ENCODE results near the gene TMEM250. TPM values are rescaled to one million over a fixed set of nuclear protein-coding genes. Genes with fewer than 3 reads are reported as not detected.

The TMEM250 gene, protein sequence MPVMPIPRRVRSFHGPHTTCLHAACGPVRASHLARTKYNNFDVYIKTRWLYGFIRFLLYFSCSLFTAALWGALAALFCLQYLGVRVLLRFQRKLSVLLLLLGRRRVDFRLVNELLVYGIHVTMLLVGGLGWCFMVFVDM
- total RNA-seq (10 to 100 TPM; 23.3 to 31.3 (median 25.8) TPM), polyA plus RNA-seq (10 to 100 TPM; 10.7 to 28.9 (median 14.8) TPM)
- long read RNA-seq, donor 1, transcript TMEM250-201 (2 exons, 2,823 nt), result major isoform, 10 of 11 reads
- long read RNA-seq, donor 1, partial matches to known transcripts, result 0 of 11 reads
- long read RNA-seq, donor 1, other reads (novel, unspliced or antisense), result 0 of 11 reads
- long read RNA-seq, donor 2, transcript TMEM250-201 (2 exons, 2,823 nt), result major isoform, 8 of 8 reads
- long read RNA-seq, donor 2, partial matches to known transcripts, result 0 of 8 reads
- long read RNA-seq, donor 2, other reads (novel, unspliced or antisense), result 0 of 8 reads

DNA sequence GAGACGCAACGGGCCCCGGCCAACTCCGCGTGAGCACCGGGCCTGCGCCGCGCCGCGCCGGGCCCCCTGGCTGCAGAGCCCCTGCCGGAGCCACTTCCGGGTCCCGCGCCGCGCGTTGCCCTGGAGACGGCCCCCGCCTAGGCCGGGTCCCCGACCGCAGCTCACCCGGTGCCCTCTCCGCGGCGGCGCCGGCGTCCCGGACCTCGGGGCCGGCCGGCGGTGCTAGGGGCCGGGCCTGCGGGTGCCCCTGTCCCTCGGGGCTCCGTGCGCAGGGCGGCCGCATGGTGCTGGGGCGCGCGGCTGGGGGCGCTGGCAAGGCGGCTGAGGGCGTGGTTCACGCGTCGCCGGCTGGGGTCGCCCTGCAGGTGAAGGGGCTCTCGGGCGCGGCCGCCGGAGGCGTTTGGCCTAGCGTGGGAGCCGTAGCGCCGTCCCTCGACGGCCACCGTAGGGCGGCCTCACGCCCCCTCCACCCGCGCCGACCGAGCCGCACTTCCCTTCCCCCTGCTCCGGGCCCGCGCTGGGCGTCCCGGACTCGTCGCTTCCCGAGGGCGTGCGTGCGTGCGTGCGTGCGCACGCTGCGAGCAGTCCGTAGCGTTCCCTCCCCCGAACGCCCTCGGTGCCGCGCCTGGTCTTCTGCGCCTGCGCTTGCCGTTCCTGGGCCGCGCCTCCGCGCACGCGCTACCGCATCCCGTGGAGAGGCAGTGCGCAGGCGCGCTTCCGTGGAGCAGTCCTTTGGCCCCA is at the start of gene TMEM250:
TMEM250 (minus strand) TSS at position 556 of the 741 bp plus-strand sequence. CDS start 1,975 bp downstream, outside the sequence.
- DNase-seq, result peak; percentile 99
- Histone ChIP-seq H3K4me3 (peak within 1 kb of the TSS; percentile 62 to 97 (median 92)), H3K36me3 (peaks cover 0 to 32% (median 24%) of the 10 kb centered on the region in 6 donors), H3K27ac (peak within 1 kb of the TSS; percentile 89 to 98 (median 95)), H3K4me1 (peaks cover 22 to 71% (median 47%) of the 10 kb centered on the region in 6 donors), H3K9me3 (no peaks in the 10 kb centered on the region), H3K27me3 (replicated peaks in 1 of 7) (no peaks in the 10 kb centered on the region)
- intact Hi-C loops (cut with DNase I; ENCODE audit: low total_unique reads), result no loop called here
- 0 to 1% (median 0%) methylated on average over 27 to 112 of the region's 112 CpGs for WGBS, 5 donors
- TF ChIP-seq POLR2A (IDR thresholded peaks at IDR 0.05) (peak in 1 of 3 donors; percentile 50), POLR2AphosphoS5 (IDR thresholded peaks at IDR 0.05) (peak; percentile 95 to 96 (median 95))
- TF ChIP-seq, protein P1, sequence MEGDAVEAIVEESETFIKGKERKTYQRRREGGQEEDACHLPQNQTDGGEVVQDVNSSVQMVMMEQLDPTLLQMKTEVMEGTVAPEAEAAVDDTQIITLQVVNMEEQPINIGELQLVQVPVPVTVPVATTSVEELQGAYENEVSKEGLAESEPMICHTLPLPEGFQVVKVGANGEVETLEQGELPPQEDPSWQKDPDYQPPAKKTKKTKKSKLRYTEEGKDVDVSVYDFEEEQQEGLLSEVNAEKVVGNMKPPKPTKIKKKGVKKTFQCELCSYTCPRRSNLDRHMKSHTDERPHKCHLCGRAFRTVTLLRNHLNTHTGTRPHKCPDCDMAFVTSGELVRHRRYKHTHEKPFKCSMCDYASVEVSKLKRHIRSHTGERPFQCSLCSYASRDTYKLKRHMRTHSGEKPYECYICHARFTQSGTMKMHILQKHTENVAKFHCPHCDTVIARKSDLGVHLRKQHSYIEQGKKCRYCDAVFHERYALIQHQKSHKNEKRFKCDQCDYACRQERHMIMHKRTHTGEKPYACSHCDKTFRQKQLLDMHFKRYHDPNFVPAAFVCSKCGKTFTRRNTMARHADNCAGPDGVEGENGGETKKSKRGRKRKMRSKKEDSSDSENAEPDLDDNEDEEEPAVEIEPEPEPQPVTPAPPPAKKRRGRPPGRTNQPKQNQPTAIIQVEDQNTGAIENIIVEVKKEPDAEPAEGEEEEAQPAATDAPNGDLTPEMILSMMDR (IDR thresholded peaks at IDR 0.05 in 8 of 11, conservative IDR thresholded peaks at IDR 0.05 in 3 of 11), result peak in 7 of 11 experiments; percentile 3 to 50 (median 38)

DNA sequence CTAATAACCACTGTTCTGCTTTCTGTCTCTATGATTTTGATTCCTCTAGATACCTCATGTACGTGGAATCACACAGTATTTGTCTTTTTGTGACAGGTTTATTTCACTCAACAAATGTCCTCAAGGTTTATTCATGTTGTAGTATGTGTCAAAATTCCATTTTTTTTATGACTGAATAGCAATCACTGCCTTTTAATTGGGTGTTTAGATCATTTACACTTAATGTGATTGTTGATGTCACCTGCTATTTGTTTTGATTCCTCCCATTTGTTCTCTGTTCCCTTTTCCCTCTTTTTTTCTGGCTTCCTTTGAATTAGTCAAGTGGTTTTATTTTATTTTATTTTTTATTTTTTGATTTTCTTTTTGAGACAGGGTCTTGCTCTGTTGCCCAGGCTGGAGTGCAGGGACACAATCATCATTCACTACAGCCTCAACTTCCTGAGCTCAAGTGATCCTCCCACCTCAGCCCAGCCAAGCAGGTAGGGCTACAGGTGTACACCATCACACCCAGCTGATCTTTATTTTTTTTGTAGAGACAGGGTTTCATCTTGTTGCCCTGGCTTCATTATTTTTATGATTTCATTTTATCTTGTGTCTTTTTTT is 44.7 kb upstream of the TMEM250 start:
- no peak overlapping the region for H3K27ac ChIP-seq
- 59 to 84% (median 73%) methylated on average over 1 of the region's 1 CpG for WGBS, 5 donors
- DNase-seq, result no peak
- peaks cover 0 to 2% (median 0%) of the 10 kb centered on the region in 6 donors for H3K4me1 ChIP-seq
- H3K36me3 ChIP-seq, result no peaks in the 10 kb centered on the region
- H3K9me3 ChIP-seq, result peaks cover 0 to 9% (median 7%) of the 10 kb centered on the region in 8 donors
- intact Hi-C loops (cut with DNase I; ENCODE audit: low total_unique reads), result no loop called here
- H3K4me3 ChIP-seq, result no peak overlapping the region
- no peak for TF ChIP-seq POLR2AphosphoS5 (IDR thresholded peaks at IDR 0.05)
- TF ChIP-seq, protein P1 (IDR thresholded peaks at IDR 0.05 in 8 of 11, conservative IDR thresholded peaks at IDR 0.05 in 3 of 11), result no peak
- TF ChIP-seq POLR2A (IDR thresholded peaks at IDR 0.05), result no peak
- H3K27me3 ChIP-seq (replicated peaks in 1 of 7), result peaks cover 0 to 9% (median 0%) of the 10 kb centered on the region in 7 donors

DNA sequence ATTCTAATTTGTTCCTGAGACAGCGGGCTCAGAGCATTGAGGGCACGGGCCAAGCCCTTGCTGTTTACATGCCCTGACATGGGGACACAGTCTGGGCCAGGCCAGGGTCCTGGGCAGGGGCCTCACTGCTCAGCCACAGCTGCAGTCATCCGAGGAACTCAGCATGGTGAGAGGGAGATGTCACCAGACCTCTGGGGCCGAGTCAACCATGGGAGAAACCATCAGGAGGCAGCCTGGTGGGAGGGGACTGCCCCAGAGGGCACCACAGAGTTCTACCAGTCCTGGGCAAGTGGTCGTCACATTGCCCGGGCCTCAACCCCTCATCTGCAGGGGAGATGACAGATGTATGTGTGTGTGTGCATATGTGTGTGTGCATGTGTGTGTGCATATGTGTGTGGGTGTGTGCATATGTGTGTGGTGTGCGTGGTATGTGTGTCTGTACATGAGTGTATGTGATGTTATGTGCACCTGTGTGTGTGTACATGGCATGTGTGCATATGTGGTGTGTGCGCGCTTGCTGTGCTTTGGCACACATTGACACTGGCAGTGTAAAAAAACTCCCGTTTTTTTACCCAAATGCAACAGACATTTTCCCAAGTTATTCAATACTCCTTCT is 42.4 kb upstream of the TMEM250 start:
- DNase-seq, result no peak
- intact Hi-C loops (cut with DNase I; ENCODE audit: low total_unique reads), result no loop called here
- 73 to 88% (median 74%) methylated on average over 7 to 10 of the region's 10 CpGs for WGBS, 5 donors
- Histone ChIP-seq H3K4me1 (peaks cover 0 to 8% (median 0%) of the 10 kb centered on the region in 6 donors), H3K27me3 (replicated peaks in 1 of 7) (peaks cover 0 to 29% (median 0%) of the 10 kb centered on the region in 7 donors), H3K27ac (no peak overlapping the region), H3K9me3 (peaks cover 0 to 9% (median 7%) of the 10 kb centered on the region in 8 donors), H3K4me3 (no peak overlapping the region), H3K36me3 (no peaks in the 10 kb centered on the region)
- TF ChIP-seq POLR2AphosphoS5 (IDR thresholded peaks at IDR 0.05) (no peak), POLR2A (IDR thresholded peaks at IDR 0.05) (no peak)
- TF ChIP-seq, protein P1 (IDR thresholded peaks at IDR 0.05 in 8 of 11, conservative IDR thresholded peaks at IDR 0.05 in 3 of 11), result no peak
